OCI-LY1 (cell line): ENCODE data around the gene DRD2.

Experiments
- CTCF ChIP-seq: fragments of 200-600 bp; sonication (generic), shearing (Covaris generic); IDR thresholded peaks from 2 replicates; pipeline ENCODE4 v1.5.1; 2017; ENCODE audit warnings: mild to moderate bottlenecking, antibody characterized with exemption, low read length, moderate library complexity, mixed read lengths
- EZH2 ChIP-seq: fragments of 200-600 bp; sonication (generic), shearing (Covaris generic); IDR thresholded peaks from 2 replicates; pipeline ENCODE4 v1.8.0; 2017; ENCODE audit warnings: borderline replicate concordance, mixed run types, mild to moderate bottlenecking, antibody characterized with exemption, low read length, moderate library complexity, mixed read lengths

- TF ChIP-seq CTCF (no peak), EZH2 (no peak)
Measured at GRCh38 chr11:113481672-113482071, 6.5 kb upstream of the DRD2 start.
